ENCODE data around the gene CAV3.
A peak's percentile ranks its signal among the peaks of the same experiment; 100 is the strongest.

The CAV3 gene

GRCh38 chr3:8769088-8769822 is 35.7 kb downstream of the CAV3 start, which contains the start of gene OXTR:
Gene OXTR, minus strand, starts transcription at chr3:8769613. Its CDS starts 1,426 bp downstream, at chr3:8768187.
- peaks cover 10% of the 10 kb centered on the region for H3K27me3 ChIP-seq (ENCODE audit: insufficient read depth, poor library complexity, severe bottlenecking)
- H3K36me3 ChIP-seq (ENCODE audit: low read depth): no peaks in the 10 kb centered on the region

GRCh38 chr3:8773941-8774542 is 40.4 kb downstream of the CAV3 start:
- Histone ChIP-seq H3K4me3 (ENCODE audit: severe bottlenecking) (no peak overlapping the region), H3K36me3 (ENCODE audit: low read depth) (no peaks in the 10 kb centered on the region), H3K27ac (ENCODE audit: poor library complexity, severe bottlenecking) (no peak overlapping the region), H3K27me3 (ENCODE audit: insufficient read depth, poor library complexity, severe bottlenecking) (peaks cover 2% of the 10 kb centered on the region), H3K9me3 (ENCODE audit: severe bottlenecking) (no peaks in the 10 kb centered on the region), H3K4me1 (ENCODE audit: insufficient read depth, poor library complexity, severe bottlenecking) (no peaks in the 10 kb centered on the region)
- DNase-seq (ENCODE audit: low spot score) (no peak), ATAC-seq (ENCODE audit: low read depth) (no peak)
- no peak for TF ChIP-seq CTCF (IDR thresholded peaks at IDR 0.05; ENCODE audit: poor library complexity, severe bottlenecking)

More at GRCh38 chr3:8769088-8769822, 35.7 kb downstream of the CAV3 start, which contains the start of gene OXTR:
- Histone ChIP-seq H3K4me3 (ENCODE audit: severe bottlenecking) (peak within 1 kb of the TSS; percentile 19), H3K4me1 (ENCODE audit: insufficient read depth, poor library complexity, severe bottlenecking) (no peaks in the 10 kb centered on the region), H3K9me3 (ENCODE audit: severe bottlenecking) (no peaks in the 10 kb centered on the region), H3K27ac (ENCODE audit: poor library complexity, severe bottlenecking) (no peak within 1 kb of the TSS)
- DNase-seq (ENCODE audit: low spot score) (no peak), ATAC-seq (ENCODE audit: low read depth) (peak; percentile 94)
- TF ChIP-seq CTCF (IDR thresholded peaks at IDR 0.05; ENCODE audit: poor library complexity, severe bottlenecking): peak; percentile 99

GRCh38 chr3:8775181-8775580 is 41.6 kb downstream of the CAV3 start:
- H3K4me1 ChIP-seq (ENCODE audit: insufficient read depth, poor library complexity, severe bottlenecking): no peaks in the 10 kb centered on the region
- no peak overlapping the region for H3K4me3 ChIP-seq (ENCODE audit: severe bottlenecking)
- no peak for DNase-seq (ENCODE audit: low spot score)
- no peak for ATAC-seq (ENCODE audit: low read depth)
- H3K27me3 ChIP-seq (ENCODE audit: insufficient read depth, poor library complexity, severe bottlenecking): no peaks in the 10 kb centered on the region
- TF ChIP-seq CTCF (IDR thresholded peaks at IDR 0.05; ENCODE audit: poor library complexity, severe bottlenecking): no peak
- H3K36me3 ChIP-seq (ENCODE audit: low read depth): no peaks in the 10 kb centered on the region
- H3K27ac ChIP-seq (ENCODE audit: poor library complexity, severe bottlenecking): no peak overlapping the region
- no peaks in the 10 kb centered on the region for H3K9me3 ChIP-seq (ENCODE audit: severe bottlenecking)

- no peak for TF ChIP-seq CTCF (IDR thresholded peaks at IDR 0.05; ENCODE audit: poor library complexity, severe bottlenecking)
- Histone ChIP-seq H3K4me1 (ENCODE audit: insufficient read depth, poor library complexity, severe bottlenecking) (no peaks in the 10 kb centered on the region), H3K4me3 (ENCODE audit: severe bottlenecking) (no peak overlapping the region), H3K9me3 (ENCODE audit: severe bottlenecking) (no peaks in the 10 kb centered on the region), H3K27me3 (ENCODE audit: insufficient read depth, poor library complexity, severe bottlenecking) (no peaks in the 10 kb centered on the region), H3K27ac (ENCODE audit: poor library complexity, severe bottlenecking) (no peak overlapping the region), H3K36me3 (ENCODE audit: low read depth) (no peaks in the 10 kb centered on the region)
- no peak for DNase-seq (ENCODE audit: low spot score)
- ATAC-seq (ENCODE audit: low read depth): no peak
Measured at GRCh38 chr3:8775602-8776001, 42.0 kb downstream of the CAV3 start.

GRCh38 chr3:8776406-8776805 is 42.8 kb downstream of the CAV3 start:
- Histone ChIP-seq H3K27me3 (ENCODE audit: insufficient read depth, poor library complexity, severe bottlenecking) (no peaks in the 10 kb centered on the region), H3K4me1 (ENCODE audit: insufficient read depth, poor library complexity, severe bottlenecking) (no peaks in the 10 kb centered on the region), H3K4me3 (ENCODE audit: severe bottlenecking) (no peak overlapping the region), H3K9me3 (ENCODE audit: severe bottlenecking) (no peaks in the 10 kb centered on the region), H3K36me3 (ENCODE audit: low read depth) (no peaks in the 10 kb centered on the region), H3K27ac (ENCODE audit: poor library complexity, severe bottlenecking) (no peak overlapping the region)
- DNase-seq (ENCODE audit: low spot score) (no peak), ATAC-seq (ENCODE audit: low read depth) (no peak)
- TF ChIP-seq CTCF (IDR thresholded peaks at IDR 0.05; ENCODE audit: poor library complexity, severe bottlenecking): no peak
